Measurements from ENCODE around the gene RTN4R. TPM values are rescaled to one million over a fixed set of nuclear protein-coding genes. Genes with fewer than 3 reads are reported as not detected.

The RTN4R gene
- total and polyA plus RNA-seq, 2 of the 4 experiments (the other 2 are of a cell fraction): 0.18 to 0.94 TPM

- no peak overlapping the region for H2BK20ac ChIP-seq (ENCODE audit: low read depth, low read length)
- peaks cover 12% of the 10 kb centered on the region for H3K4me1 ChIP-seq (ENCODE audit: control insufficient read depth, insufficient read depth, low read length)
- ChIA-PET POLR2A (ENCODE audit: unreplicated experiment) (no interaction called here), CTCF (no interaction called here)
- 98% methylated on average over 10 of the region's 14 CpGs; no CpG with 5 or more reads in 1 of the 2 experiments for WGBS, 2 experiments (ENCODE audit: extremely low coverage in 2 of 2, insufficient read length in 1 of 2)
- H3K23ac ChIP-seq (ENCODE audit: low read depth, low read length): no peak overlapping the region
- peaks cover 4% of the 10 kb centered on the region; the same call in 1 of the 2 replicates for H3K9me1 ChIP-seq (ENCODE audit: insufficient read depth, low read length)
- intact Hi-C loops (cut with micrococcal nuclease): no loop called here
- no peaks in the 10 kb centered on the region for H3K9me3 ChIP-seq (ENCODE audit: control insufficient read depth, insufficient read depth, low read length)
- H4K91ac ChIP-seq (ENCODE audit: insufficient read depth, low read depth, low read length): no peak overlapping the region
- H3K4ac ChIP-seq (ENCODE audit: low read depth, low read length): no peak overlapping the region
- H3K56ac ChIP-seq (ENCODE audit: extremely low read depth, insufficient read depth, low read length): no peak overlapping the region
- no peak for TF ChIP-seq FOS (IDR thresholded peaks at IDR 0.05; ENCODE audit: low read depth, low read length)
- no peak for TF ChIP-seq RCOR1 (IDR thresholded peaks at IDR 0.05; ENCODE audit: insufficient replicate concordance, low read length)
- TF ChIP-seq RAD21 (IDR thresholded peaks at IDR 0.05; ENCODE audit: low read length): no peak
- TF ChIP-seq POLR2A (IDR thresholded peaks at IDR 0.05; ENCODE audit: low read depth, low read length): no peak
- no peak for TF ChIP-seq MAZ (IDR thresholded peaks at IDR 0.05; ENCODE audit: borderline replicate concordance, low read depth, low read length)
- TF ChIP-seq CHD1 (IDR thresholded peaks at IDR 0.05; ENCODE audit: low read depth, low read length): no peak
- TF ChIP-seq MXI1 (IDR thresholded peaks at IDR 0.05; ENCODE audit: borderline replicate concordance, low read depth, low read length): no peak
- no peak for TF ChIP-seq MAFK (IDR thresholded peaks at IDR 0.05; ENCODE audit: low read depth, low read length)
- TF ChIP-seq RFX5 (IDR thresholded peaks at IDR 0.05; ENCODE audit: low read depth, low read length): no peak
- TF ChIP-seq USF2 (IDR thresholded peaks at IDR 0.05; ENCODE audit: low read depth, low read length): no peak
- no peak for TF ChIP-seq SMC3 (IDR thresholded peaks at IDR 0.05; ENCODE audit: low read depth, low read length)
- no peak for TF ChIP-seq BHLHE40 (IDR thresholded peaks at IDR 0.05; ENCODE audit: low read depth, low read length)
- no peak for TF ChIP-seq CEBPB (IDR thresholded peaks at IDR 0.05; ENCODE audit: low read depth, low read length)
- no peak for TF ChIP-seq CTCF (conservative IDR thresholded peaks at IDR 0.05; ENCODE audit: low read depth, low read length)
- TF ChIP-seq ELK1 (IDR thresholded peaks at IDR 0.05; ENCODE audit: borderline replicate concordance, low read depth, low read length): no peak
- H2BK120ac ChIP-seq (ENCODE audit: low read depth, low read length): no peak overlapping the region
- H3K4me2 ChIP-seq (ENCODE audit: low read depth, low read length): no peak overlapping the region
- no peak overlapping the region for H3K9ac ChIP-seq (ENCODE audit: low read depth, low read length)
- no TSS peak for BruUV-seq (replicated peaks)
- H3K18ac ChIP-seq (ENCODE audit: low read depth, low read length): no peak overlapping the region
- H3K36me3 ChIP-seq (ENCODE audit: control insufficient read depth, insufficient read depth, low read length): peaks cover 2% of the 10 kb centered on the region; the same call in 1 of the 2 replicates
- H2AK5ac ChIP-seq (ENCODE audit: low read depth, low read length): no peak overlapping the region
- ATAC-seq (ENCODE audit: low read depth) (no peak), DNase-seq (no peak)
- H2BK5ac ChIP-seq (ENCODE audit: low read depth, low read length, poor library complexity, severe bottlenecking): no peak overlapping the region
- in situ Hi-C loops (cut with MboI; ENCODE audit: low sequenced_read_pairs): no loop called here
- no peak overlapping the region for H4K8ac ChIP-seq (ENCODE audit: low read depth in 2 of 2, low read length in 2 of 2)
- no peak overlapping the region for H2AK9ac ChIP-seq (replicated peaks; ENCODE audit: low read depth, low read length, poor library complexity)
- dilution Hi-C loops (cut with HindIII; ENCODE audit: low sequenced_read_pairs, unreplicated experiment): no loop called here
- H3K27ac ChIP-seq (ENCODE audit: insufficient read depth, low read length): no peak overlapping the region
- H3K27me3 ChIP-seq (ENCODE audit: control insufficient read depth, insufficient read depth, low read length): no peaks in the 10 kb centered on the region
- H4K20me1 ChIP-seq (ENCODE audit: insufficient read depth, low read length): peaks cover 11% of the 10 kb centered on the region; the same call in 1 of the 2 replicates
- no peak overlapping the region for H4K5ac ChIP-seq (ENCODE audit: low read depth, low read length)
- H3K79me1 ChIP-seq (ENCODE audit: low read depth in 1 of 2, low read length in 2 of 2): peaks cover 0 to 10% of the 10 kb centered on the region in 2 experiments
- H3K14ac ChIP-seq (replicated peaks; ENCODE audit: low read depth, low read length): no peak overlapping the region
- H3K4me3 ChIP-seq (ENCODE audit: insufficient read depth, low read depth, low read length): no peak overlapping the region
- no peak overlapping the region for H2AFZ ChIP-seq (replicated peaks; ENCODE audit: low read length, poor library complexity)
- H2BK15ac ChIP-seq (ENCODE audit: low read depth, low read length): no peak overlapping the region
Observed at GRCh38 chr22:20312396-20313191, 44.5 kb upstream of the RTN4R start.

All from IMR-90 (cell line).